Testis (tissue), 3 donors: ENCODE measurements around the gene CNTN4. TPM values are rescaled to one million over a fixed set of nuclear protein-coding genes. Genes with fewer than 3 reads are reported as not detected.

ENCODE experiments used
- DNase-seq: peaks from one replicate; pipeline ENCODE4 v3.0.0-alpha.2; 2019
- H3K27ac ChIP-seq, 2 donors: fragments of 200-600 bp; sonication (generic); one replicate each; pipeline ENCODE4 v1.5.1; 2019
- H3K27me3 ChIP-seq: fragments of 200-600 bp; sonication (generic); one replicate; pipeline ENCODE4 v1.5.1; 2019
- H3K36me3 ChIP-seq: fragments of 200-600 bp; sonication (generic); one replicate; pipeline ENCODE4 v1.5.1; 2017; ENCODE audit warnings: low read depth; ENCODE audit errors: missing control alignments
- H3K4me1 ChIP-seq: fragments of 200-600 bp; sonication (generic); one replicate; pipeline ENCODE4 v1.5.1; 2019
- H3K4me3 ChIP-seq, 2 donors: fragments of 200-600 bp; sonication (generic); one replicate each; pipeline ENCODE4 v1.5.1; 2017 to 2019
- H3K9me3 ChIP-seq: fragments of 200-600 bp; sonication (generic); one replicate; pipeline ENCODE4 v1.5.1; 2017
- POLR2A ChIP-seq: fragments of 450-650 bp; IDR thresholded peaks from one replicate; pipeline ENCODE4 v1.6.1; 2017; ENCODE audit warnings: antibody characterized with exemption, mild to moderate bottlenecking, moderate library complexity
- WGBS, 2 donors: methylation state at CpG; one replicate each; pipeline ENCODE4 v1.1.5; 2018; 5-methylcytosine and 5-hydroxymethylcytosine counted together
- intact Hi-C: fragments of 100-400 bp; cut with DNase I; formaldehyde crosslinking; loops from one replicate; pipeline ENCODE4 v1.15.1; 2023; ENCODE audit warnings: low total_unique reads
- polyA plus RNA-seq: library from polyadenylated mRNA; stranded (reverse); fragments of 350-450 nt; fragmentation: Illumina TruSeq; extraction: RNeasy Lipid Tissue Mini Kit (QIAGEN cat#74804); gene quantifications from one replicate; pipeline ENCODE4 v1.2.3, GENCODE V29; 2014; ENCODE audit warnings: low read depth, low replicate concordance; ENCODE audit not compliant: insufficient read depth
- total RNA-seq, 2 donors: library from RNA; depleted of rRNA; stranded (reverse); fragments of >200 nt; gene quantifications; one replicate each; pipeline ENCODE4 v1.2.3, GENCODE V29; 2016
- TF ChIP-seq, protein P1 (sequence below), 3 experiments: fragments of 450-650 bp in 2 of 3; fragments of 200-600 bp in 1 of 3; sonication (generic) in 1 of 3; IDR thresholded peaks; one replicate each; pipeline ENCODE4 v1.5.1; 2016 to 2019; ENCODE audit warnings: antibody characterized with exemption in 3 of 3, mild to moderate bottlenecking in 2 of 3, moderate library complexity in 1 of 3

CNTN4 gene
- total and polyA plus RNA-seq, 3 donors from 2014 or later, result 10.4 to 37.7 (median 19.6) TPM

DNA sequence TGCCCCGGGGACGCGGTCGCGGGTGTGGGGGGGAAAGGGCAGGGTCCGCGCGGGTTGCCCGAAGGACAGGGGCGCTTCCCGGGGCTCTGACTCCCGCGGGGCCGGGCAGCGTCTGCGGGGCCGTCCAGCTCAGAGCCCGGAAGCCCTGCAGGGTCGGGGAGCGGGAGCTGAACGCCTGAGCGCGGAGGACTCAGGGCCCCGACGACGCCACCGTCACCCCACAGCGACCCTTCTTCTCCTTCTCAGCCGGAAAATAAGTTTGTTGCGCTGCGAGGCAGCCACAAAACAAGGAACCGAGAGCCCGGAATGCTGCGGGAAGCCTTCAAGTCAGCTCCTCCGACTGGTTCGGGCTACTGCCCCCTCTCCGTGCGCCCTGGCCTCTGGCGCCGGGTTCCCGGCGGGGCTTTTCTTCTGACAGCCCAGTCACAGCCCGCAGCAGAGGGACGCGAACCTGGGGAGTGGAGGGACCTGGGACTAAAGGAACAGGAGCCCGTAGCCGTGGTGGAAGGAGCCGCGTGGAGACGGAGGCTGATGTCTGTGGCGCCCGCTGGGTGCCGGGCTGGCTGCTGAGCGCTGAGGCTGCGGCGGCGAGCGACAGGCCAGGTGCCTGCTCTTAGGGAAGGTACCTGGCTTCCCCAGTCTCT, 484 bp downstream of the CNTN4 start:
- 0% methylated on average over 58 of the region's 58 CpGs; no CpG with 5 or more reads in 1 of the 2 donors for WGBS, 2 donors
- intact Hi-C loops, result no loop called here
- peak overlapping the region in 1 of 2 donors; percentile 41 for H3K27ac ChIP-seq
- no peaks in the 10 kb centered on the region for H3K9me3 ChIP-seq
- peak overlapping the region; percentile 39 to 56 for H3K4me3 ChIP-seq
- no peaks in the 10 kb centered on the region for H3K4me1 ChIP-seq
- DNase-seq, result no peak
- H3K36me3 ChIP-seq, result no peaks in the 10 kb centered on the region
- TF ChIP-seq, protein P1, sequence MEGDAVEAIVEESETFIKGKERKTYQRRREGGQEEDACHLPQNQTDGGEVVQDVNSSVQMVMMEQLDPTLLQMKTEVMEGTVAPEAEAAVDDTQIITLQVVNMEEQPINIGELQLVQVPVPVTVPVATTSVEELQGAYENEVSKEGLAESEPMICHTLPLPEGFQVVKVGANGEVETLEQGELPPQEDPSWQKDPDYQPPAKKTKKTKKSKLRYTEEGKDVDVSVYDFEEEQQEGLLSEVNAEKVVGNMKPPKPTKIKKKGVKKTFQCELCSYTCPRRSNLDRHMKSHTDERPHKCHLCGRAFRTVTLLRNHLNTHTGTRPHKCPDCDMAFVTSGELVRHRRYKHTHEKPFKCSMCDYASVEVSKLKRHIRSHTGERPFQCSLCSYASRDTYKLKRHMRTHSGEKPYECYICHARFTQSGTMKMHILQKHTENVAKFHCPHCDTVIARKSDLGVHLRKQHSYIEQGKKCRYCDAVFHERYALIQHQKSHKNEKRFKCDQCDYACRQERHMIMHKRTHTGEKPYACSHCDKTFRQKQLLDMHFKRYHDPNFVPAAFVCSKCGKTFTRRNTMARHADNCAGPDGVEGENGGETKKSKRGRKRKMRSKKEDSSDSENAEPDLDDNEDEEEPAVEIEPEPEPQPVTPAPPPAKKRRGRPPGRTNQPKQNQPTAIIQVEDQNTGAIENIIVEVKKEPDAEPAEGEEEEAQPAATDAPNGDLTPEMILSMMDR (IDR thresholded peaks at IDR 0.05), result no peak
- TF ChIP-seq POLR2A, result no peak
- no peaks in the 10 kb centered on the region for H3K27me3 ChIP-seq

DNA sequence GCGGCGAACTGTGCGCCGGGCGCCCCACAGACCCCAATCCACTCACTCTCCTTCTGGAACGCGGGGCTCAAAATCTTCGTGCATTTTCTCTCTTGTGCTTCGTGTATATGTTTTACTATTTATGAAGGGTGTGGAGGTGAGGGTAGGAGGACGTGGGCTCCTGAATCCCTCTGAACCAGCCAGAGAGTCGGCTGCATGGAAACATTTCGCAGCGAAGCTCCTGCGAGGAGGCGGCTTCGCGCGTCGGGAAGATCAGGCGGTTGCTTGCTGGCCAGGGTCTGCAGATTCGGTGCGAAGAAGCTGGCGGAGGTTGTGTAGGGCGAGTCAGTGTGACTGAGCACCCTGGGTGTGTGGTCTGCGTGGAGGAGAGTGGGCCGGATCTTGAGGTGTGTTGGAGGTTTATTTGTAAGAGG, 1.1 kb downstream of the CNTN4 start:
- no peaks in the 10 kb centered on the region for H3K27me3 ChIP-seq
- H3K27ac ChIP-seq, result no peak overlapping the region
- DNase-seq, result peak; percentile 19
- H3K4me3 ChIP-seq, result peak overlapping the region; percentile 39 to 56
- no peaks in the 10 kb centered on the region for H3K36me3 ChIP-seq
- H3K9me3 ChIP-seq, result no peaks in the 10 kb centered on the region
- intact Hi-C loops, result no loop called here
- H3K4me1 ChIP-seq, result no peaks in the 10 kb centered on the region
- 2 to 4% methylated on average over 24 to 26 of the region's 26 CpGs for WGBS, 2 donors
- no peak for TF ChIP-seq POLR2A
- TF ChIP-seq, protein P1 (IDR thresholded peaks at IDR 0.05), result no peak

DNA sequence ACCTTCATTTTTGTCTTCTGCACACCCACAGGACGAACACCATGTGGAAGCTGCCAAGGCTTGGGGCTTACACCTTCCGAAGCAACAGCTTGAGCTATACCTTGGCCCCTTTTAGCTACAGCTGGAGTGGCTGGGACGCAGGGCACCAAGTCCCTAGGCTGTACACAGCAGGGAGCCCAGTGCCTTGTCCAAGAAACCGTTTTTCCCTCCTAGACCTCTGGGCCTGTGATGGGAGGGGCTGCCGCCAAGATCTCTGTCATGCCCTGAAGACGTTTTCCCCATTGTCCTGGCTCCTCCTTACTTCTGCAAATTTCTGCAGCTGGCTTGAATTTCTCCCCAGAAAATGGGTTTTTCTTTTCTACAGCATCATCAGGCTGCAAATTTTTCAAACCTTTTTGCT, 7.8 kb downstream of the CNTN4 start:
- Histone ChIP-seq H3K9me3 (no peaks in the 10 kb centered on the region), H3K36me3 (no peaks in the 10 kb centered on the region), H3K27me3 (no peaks in the 10 kb centered on the region), H3K27ac (no peak overlapping the region), H3K4me1 (no peaks in the 10 kb centered on the region), H3K4me3 (no peak overlapping the region)
- no peak for DNase-seq
- TF ChIP-seq, protein P1 (IDR thresholded peaks at IDR 0.05), result no peak
- TF ChIP-seq POLR2A, result no peak
- intact Hi-C loops, result no loop called here
- 74 to 87% methylated on average over 4 to 6 of the region's 6 CpGs for WGBS, 2 donors

DNA sequence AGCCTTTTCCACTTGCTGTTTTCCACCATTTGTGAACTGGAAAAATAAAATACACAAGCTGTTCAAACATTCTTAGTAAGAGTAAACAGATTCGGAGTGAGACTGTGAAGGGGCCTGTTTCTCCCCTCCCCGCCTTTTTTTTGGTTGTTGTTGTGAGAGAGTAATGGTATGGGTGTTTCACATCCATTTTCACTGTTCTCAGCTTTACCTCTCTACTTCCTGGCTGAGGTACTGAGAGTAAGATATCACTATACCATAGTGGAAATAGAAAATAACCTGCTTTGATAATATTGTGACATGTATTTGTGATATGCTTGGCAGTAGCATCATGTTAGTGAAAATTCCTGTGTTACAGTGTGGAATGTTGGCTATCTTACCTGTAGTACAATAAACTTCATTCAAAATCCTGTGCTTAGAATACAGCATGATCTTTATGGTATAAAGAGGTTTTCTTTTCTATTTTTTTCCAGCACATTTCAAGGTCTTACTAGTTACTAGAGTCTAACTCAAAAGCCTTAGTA, 12.0 kb downstream of the CNTN4 start:
- H3K4me1 ChIP-seq, result no peaks in the 10 kb centered on the region
- H3K9me3 ChIP-seq, result no peaks in the 10 kb centered on the region
- no peak for TF ChIP-seq POLR2A
- TF ChIP-seq, protein P1 (IDR thresholded peaks at IDR 0.05), result no peak
- no peak for DNase-seq
- H3K4me3 ChIP-seq, result no peak overlapping the region
- intact Hi-C loops, result no loop called here
- 84 to 85% methylated on average over 2 of the region's 2 CpGs for WGBS, 2 donors
- H3K27ac ChIP-seq, result no peak overlapping the region
- no peaks in the 10 kb centered on the region for H3K27me3 ChIP-seq
- no peaks in the 10 kb centered on the region for H3K36me3 ChIP-seq
